Astrocyte of the spinal cord (primary cell): ENCODE measurements around the gene ACVR1.
"Not testable (repeated sequence)": the region's sequence is repeated elsewhere in the genome, so short reads cannot be mapped to it uniquely, and the experiment has no call there.

ENCODE experiments used
- DNase-seq: peaks from one replicate; pipeline ENCODE4 v3.0.0; 2011; ENCODE audit warnings: low read depth, low spot score
- H3K4me3 ChIP-seq: 2 replicates; pipeline ENCODE4 v1.5.1; 2011; ENCODE audit warnings: low read depth, mild to moderate bottlenecking, low read length, moderate library complexity
- in situ Hi-C: cut with HindIII; loops from 2 replicates; pipeline ENCODE4 v1.10.0; 2017; ENCODE audit warnings: low sequenced_read_pairs
- TF ChIP-seq, protein P1 (sequence below): IDR thresholded peaks from 2 replicates; pipeline ENCODE4 v1.5.1; 2012; ENCODE audit warnings: low read depth, mild to moderate bottlenecking, low read length, inconsistent platforms

Gene ACVR1

DNA sequence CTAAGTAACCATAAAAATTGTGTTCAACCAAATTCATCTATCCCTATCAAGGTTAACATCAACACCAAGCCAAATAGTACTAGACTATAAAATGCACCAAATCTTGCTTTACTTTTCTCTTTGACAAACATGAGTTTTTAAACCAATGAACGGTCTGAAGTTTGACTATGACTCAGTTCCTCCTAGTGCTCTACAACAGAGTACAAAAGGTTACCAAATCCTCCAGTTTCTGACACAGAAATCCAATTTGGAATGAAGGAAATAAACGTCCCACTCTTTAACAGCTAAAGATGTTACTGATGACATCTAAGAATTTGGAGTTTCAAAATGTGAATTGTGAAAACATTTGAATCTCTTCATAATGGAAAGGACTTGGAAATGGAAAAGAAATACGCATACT, 11.8 kb upstream of the ACVR1 start:
- TF ChIP-seq, protein P1, sequence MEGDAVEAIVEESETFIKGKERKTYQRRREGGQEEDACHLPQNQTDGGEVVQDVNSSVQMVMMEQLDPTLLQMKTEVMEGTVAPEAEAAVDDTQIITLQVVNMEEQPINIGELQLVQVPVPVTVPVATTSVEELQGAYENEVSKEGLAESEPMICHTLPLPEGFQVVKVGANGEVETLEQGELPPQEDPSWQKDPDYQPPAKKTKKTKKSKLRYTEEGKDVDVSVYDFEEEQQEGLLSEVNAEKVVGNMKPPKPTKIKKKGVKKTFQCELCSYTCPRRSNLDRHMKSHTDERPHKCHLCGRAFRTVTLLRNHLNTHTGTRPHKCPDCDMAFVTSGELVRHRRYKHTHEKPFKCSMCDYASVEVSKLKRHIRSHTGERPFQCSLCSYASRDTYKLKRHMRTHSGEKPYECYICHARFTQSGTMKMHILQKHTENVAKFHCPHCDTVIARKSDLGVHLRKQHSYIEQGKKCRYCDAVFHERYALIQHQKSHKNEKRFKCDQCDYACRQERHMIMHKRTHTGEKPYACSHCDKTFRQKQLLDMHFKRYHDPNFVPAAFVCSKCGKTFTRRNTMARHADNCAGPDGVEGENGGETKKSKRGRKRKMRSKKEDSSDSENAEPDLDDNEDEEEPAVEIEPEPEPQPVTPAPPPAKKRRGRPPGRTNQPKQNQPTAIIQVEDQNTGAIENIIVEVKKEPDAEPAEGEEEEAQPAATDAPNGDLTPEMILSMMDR: no peak
- in situ Hi-C loops: no loop called here
- H3K4me3 ChIP-seq: no peak overlapping the region
- no peak for DNase-seq

DNA sequence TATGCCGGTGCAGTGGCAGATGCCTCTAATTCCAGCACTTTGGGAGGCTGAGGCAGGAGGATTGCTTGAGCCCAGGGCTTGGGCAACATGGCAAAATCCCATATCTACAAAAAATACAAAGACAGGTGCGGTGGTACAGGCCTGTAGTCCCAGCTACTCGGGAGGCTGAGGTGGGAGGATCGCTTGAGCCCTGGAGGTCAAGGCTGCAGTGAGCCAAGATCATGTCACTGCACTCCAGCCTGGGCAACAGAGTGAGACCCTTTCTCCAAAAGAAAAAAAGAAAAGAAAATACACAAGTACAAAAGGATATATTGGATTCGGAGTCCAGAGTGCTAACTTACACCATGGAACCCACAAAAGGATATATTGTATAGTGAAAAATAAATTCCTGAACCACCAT, 8.4 kb upstream of the ACVR1 start:
- H3K4me3 ChIP-seq, in situ Hi-C loops, DNase-seq: not testable (repeated sequence)

DNA sequence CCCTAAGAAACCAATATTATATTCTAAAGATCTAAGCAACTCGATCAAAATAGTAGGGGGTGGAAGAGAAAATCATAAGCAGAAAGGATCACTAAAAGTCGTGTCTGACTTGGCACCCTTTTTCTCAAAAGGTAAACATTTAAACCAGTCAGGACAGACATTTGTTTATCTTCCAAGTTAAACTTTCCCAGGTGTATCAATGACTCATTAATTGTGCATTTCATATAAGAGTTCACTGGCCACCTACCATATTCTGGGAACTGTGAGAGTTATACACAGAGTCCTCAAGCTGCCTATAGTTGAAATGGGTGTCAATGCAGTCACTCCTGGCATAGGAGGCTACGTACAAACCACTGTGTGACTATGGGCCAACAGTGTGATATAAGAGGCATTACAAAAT, 4.8 kb upstream of the ACVR1 start:
- no peak overlapping the region for H3K4me3 ChIP-seq
- DNase-seq: no peak
- TF ChIP-seq, protein P1: no peak
- in situ Hi-C loops: no loop called here

DNA sequence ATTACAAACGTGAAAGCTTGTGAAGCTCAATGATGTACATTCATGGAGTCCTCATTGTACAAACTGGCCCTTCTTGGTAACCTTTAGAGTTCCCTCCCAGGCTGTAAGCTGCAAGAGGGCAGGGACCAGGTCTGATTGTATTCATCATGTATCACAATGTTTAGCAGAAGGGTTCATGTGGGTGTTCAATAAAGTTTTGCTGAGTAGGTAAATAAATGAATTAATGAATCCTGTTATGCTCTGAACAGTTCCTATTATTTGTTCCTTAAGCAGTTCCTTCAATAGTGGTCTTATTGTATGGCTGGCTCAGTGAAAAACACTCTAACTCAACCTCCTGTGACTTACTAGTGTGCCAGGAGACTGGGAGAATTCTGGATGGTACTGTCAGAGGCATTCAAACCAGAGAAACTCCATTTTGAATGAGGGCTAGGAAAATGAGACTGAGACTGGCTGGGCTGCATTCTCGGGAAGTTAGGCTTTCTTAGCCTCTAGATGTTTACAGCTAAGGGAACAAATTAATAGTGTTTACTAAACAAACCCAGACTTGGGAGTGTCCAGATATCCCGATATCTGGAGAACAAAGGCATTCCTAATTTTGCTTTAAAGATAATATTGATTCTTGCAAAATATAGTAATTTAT, 1.8 kb upstream of the ACVR1 start:
- DNase-seq: no peak
- in situ Hi-C loops: loop anchor here (5.0 kb wide), 1 partner anchor 91 kb away; no protein-coding TSS in a partner anchor
- no peak overlapping the region for H3K4me3 ChIP-seq
- TF ChIP-seq, protein P1: no peak

DNA sequence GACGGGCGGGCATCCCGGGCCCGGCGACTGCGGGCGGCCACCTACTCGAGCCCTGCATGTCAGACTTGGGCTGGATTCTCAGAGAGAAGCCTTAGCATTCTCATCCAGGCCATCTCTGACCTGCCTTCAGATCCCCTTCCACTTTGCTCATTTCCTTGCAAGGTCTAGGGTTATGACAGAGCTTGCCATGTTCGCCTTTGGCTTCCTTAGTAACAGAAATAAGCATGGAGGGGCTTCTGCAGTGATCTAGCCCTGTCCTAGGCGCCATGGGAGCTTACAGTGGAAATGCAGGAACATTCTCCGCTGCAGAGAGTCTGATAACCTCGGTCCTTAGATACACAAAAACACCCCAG, 632 bp upstream of the ACVR1 start:
- TF ChIP-seq, protein P1: no peak
- peak overlapping the region; percentile 48 for H3K4me3 ChIP-seq
- DNase-seq: no peak
- in situ Hi-C loops: loop anchor here (5.0 kb wide), 1 partner anchor 89 kb away; no protein-coding TSS in a partner anchor

DNA sequence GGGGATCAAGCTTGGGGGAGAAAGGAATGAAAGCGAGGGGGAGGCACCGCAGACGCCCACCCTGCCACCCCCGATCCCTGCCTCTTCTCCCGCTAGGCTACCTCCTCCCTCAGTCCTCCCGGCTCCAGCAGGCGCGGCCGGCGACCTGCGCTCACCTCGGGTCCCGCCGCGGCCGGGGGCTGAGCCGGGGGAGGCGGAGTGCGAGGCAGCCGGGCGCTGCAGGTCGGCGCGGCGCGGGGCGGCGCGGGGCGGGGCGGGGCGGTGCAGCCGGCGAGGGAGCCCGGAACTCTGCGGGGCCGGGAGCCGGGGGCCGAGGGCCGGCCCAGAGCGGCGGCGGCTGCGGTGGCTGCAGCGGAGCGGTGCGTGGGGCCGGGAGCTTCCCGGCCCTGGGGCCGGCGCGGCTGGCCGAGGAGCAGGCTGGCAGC, 477 bp downstream of the ACVR1 start:
- TF ChIP-seq, protein P1: no peak
- peak overlapping the region; percentile 79 for H3K4me3 ChIP-seq
- in situ Hi-C loops: loop anchor here (5.0 kb wide), 1 partner anchor 88 kb away; no protein-coding TSS in a partner anchor
- peak; percentile 22 for DNase-seq

DNA sequence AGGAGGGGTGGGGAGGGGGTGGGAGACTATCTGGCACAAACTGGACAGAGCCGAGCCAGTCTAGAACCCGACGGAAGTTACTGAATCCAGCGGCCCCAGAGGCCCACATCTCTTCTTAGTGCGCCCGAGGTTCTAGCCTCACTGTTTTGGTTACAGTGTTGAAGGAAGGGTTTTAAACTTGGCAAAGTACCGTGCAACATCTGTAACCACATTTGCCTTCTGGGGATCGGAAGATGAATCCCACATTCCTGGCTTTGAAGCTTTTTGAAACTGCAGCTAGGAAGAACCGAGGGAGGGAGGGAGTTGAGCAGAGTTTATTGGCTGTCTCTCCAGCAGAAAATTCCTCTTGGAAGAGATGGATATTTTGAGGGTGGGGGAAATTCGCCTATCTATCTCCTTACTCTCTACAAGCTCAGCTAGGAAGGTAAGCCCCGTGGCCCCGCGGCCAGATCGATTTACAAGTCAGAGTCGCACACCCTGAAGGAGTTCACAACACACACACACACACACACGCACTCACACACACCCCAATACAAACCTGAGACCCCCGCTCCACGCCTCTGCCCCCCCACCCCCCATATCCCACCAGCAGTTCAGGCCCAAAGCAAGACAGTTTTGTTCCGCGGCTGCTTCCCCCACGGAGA, 1.0 kb downstream of the ACVR1 start:
- H3K4me3 ChIP-seq: peak overlapping the region; percentile 79

More for the DNA sequence above, 1.0 kb downstream of the ACVR1 start:
- in situ Hi-C loops: loop anchor here (5.0 kb wide), 1 partner anchor 88 kb away; no protein-coding TSS in a partner anchor
- DNase-seq: peak; percentile 87
- TF ChIP-seq, protein P1: no peak
